NCI-H146 (cell line): ENCODE data around the gene ARL8A.
"Not testable (repeated sequence)": the region's sequence is repeated elsewhere in the genome, so short reads cannot be mapped to it uniquely, and the experiment has no call there.

Experiments
- DNase-seq: peaks from one replicate; lab custom pipeline; 2025; lab: John Stamatoyannopoulos, UW

ARL8A gene

DNA sequence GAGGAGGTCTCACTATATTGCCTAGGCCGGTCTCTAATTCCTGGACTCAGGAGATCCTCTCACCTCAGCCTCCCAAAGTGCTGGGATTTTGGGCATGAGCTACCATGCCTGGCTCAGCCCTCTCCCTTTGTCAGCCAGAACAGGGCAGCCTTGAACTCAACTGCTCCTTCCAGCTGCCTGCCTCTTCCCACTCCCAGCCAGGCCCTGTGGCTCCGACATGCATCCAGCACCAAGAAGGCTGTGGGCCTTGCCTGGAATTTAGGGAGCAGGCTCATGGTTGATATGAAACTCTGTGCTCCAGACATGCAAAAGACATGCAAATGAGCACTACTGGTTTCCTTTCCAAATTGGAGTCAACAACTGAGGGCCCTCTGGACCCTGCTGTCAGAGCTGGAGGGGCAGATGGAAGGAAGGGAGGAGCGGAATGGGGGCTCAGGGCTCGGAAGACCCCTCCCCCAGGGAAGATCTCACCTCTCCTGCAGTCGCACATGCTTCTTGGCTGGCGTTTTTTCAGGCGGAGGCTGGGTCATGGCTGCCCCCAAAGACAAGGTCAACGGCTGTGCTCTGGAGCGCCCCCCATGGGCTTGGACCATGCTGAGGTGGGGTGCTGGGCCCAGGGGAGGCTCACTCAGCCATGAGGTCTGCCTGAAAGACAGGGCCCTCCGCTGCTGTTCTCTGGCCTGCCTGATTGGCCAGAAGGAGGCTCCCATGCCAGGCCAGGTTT is 14.4 kb upstream of the ARL8A start:
- no peak for DNase-seq

DNA sequence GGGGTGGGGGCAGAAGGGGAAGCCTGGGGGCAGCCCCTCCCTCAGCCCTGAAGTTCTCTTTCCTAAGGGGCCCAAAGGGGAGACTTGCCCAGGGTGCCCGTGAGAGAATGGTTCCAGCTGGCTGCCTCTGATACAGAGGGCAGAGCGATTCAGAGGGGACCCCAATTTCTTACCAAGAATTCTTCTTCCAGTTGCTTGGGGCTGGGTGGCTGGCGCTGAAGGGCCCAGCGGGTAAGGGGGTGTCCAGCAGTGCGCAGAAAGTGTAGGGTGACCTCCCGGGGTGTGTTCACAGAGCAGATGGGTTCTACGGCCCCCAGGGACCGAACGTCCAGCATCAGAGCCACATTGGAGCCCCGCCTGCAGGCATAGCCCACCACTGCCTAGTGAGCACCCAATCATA is 13.4 kb upstream of the ARL8A start:
- no peak for DNase-seq

DNA sequence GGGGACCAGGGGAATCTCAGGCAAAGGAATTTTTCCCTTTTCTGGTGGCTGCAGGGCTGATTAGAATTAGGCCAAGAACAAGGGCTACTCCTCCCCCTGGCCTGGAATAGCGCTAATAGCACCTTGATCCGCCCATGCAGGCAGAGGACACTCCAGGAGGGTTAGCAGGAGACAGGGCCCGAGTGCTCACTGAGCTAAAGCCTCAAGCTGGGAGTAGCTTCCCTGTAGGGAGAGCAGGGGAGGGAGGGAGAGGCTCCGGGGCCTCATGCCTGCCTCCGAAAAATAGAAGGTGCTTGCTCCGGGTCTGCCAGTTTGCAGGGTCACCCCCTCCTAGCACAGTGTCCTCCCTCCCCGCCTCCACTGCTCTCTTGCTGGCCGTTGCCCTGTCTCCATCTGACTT is 12.1 kb upstream of the ARL8A start:
- no peak for DNase-seq

DNA sequence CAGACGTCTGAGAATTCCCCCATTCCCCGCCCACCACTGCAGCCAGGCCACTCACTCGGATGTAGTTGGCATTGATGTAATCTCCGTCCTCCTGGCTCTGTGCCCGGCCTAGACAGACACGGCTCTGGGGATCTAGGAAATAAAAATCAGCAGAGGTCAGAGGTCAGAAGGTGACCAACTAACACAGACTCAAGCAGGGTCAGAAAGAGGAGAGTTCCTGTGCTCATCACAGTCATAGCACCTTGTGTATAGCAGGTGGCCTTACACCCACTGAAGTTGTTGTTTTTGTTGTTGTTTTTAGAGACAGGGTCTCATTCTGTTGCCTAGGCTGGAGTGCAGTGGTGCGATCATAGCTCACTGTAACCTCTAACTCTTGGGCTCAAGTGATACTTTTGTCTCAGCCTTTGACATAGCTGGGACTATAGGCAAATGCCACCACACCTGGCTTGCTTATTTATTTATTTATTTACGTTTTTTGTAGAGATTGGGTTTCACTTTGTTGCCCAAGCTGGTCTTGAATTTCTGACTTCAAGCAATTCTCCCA is 11.0 kb upstream of the ARL8A start:
- DNase-seq, result no peak

DNA sequence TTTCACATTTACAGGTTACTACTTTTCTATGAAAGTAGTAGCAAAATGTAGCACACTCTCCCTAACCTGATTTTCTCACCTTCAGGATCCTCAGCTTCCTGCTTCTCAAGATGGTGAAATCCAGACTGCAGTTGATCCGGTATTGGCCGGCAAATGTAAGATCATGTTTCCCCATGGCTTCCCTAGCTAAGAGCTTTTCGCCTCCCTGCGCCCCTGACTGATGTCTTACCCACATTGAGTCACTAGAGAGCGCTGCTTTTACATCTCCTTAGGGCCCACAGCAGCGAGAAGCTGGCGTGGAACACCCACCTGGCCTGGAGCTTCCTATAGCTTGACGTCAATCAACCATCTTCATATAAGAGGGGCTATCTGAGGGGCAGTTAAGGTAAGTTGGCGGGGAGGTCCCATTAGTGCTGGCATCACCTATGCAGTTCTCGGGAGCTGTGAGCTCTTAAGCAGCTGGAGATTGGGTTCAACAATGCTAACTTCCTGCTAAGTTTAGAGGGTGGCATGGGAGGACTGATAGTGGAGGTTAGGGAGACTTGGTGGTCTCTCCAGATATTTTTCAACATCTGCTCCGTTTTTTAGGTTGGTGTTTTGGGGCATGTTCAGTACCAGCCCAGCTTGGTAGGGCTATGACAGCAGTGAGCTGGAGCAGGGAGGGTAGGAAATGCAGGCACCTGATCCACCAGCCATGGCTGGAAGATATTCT is 10.4 kb upstream of the ARL8A start:
- DNase-seq, result peak; percentile 62

DNA sequence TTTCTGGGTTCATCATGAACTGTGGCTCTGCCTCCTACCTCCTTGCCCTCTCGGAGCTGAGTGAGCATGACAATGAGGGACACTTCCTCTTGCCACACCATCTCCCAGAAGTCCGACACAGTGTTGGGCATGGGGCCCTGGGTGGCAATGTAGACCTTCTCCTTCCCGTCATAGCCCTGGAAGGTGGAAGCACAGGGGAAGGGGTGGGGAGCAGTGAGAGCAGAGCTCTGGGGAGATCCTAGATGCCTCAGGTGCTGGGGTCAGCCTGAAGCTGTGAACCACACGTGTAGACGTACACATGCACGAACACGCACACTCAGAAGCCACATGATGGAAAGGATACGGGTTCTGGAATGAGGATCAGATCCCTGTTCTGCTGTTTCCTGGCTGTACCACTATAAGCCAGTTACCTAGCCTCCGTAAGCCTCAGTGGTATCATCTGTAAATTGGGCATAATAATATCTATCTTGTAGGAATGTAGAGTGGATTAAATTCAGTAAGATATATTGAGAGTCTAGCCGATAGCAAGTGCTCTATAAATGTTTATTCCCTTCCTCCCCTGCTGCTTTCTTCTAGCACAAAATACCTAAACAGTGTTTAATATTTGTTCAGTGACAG is 9.7 kb upstream of the ARL8A start:
- DNase-seq, result no peak

DNA sequence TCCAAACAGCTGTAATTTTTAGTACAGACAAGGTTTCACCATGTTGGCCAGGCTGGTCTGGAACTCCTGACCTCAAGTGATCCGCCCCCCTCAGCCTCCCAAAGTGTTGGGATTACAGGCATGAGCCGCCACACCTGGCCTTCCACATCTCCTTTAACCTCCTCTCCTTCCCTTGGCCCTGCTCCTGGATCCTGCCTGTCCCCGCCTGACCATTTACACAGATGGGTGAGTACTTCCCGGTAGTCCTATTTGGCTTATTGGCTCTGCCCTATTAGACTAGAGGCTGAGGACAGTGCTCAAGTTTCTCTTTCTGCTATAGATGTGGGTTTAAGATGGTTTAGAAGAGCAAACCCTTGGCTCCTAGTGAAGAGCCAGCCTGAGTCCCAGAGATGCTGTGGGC is 8.7 kb upstream of the ARL8A start:
- no peak for DNase-seq

DNA sequence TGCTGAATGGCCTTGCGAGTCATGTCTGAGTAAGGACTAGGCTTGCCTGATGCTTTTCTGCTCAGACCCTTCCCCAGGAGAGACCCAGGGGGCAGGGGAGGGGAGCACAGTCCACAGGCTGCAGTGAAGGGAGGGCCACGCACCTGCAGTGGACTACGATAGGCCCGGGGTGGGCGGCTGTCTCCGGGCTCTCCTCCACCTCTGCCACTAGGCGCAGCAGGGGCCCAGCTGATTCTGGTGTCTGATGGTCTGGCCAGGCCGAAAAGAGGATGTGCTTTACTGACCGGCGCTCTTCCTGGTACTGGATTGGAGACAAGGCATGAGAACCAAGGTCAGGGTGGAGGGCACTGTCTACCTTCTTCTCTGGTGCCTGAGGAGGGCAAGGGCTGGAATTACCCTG is 7.9 kb upstream of the ARL8A start:
- DNase-seq, result no peak

DNA sequence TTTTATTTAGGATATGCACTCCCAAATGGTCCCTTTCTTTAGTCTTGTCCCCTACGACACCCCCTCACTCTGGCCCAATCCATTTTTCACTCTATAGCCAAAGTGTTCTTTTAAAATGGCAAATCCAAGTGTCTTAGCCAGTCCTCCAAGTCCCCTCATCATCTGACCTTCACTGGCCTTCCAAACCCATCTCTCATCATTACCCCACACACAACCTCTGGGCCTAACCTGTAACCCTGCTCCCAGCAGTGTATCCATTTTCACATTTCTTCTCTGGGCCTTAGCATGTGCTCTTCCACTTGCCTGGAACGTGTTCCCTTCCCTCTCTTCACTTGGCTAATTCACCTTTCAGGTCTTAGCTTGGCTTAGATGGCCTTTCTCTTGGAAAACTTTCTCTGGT is 6.5 kb upstream of the ARL8A start:
- no peak for DNase-seq

DNA sequence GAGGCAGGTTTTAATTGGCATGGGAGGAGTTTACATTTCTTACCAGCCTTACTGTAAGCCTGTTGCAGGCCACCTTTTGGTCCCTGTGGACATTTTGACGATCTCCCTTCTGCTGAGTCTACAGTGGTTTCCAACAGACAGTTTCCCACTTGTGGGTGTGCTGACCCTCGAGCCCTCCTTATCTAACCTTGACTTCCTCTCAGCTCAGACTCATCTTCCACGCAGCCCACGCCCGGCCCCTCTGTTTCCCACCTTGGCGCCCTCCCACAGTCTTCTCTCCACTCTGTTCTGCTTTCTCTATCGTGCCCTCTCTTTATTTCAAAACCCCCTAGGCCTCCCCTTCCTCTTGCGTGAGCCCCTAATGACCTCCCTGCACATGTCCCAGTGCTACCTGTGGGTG is 6.1 kb upstream of the ARL8A start:
- no peak for DNase-seq

DNA sequence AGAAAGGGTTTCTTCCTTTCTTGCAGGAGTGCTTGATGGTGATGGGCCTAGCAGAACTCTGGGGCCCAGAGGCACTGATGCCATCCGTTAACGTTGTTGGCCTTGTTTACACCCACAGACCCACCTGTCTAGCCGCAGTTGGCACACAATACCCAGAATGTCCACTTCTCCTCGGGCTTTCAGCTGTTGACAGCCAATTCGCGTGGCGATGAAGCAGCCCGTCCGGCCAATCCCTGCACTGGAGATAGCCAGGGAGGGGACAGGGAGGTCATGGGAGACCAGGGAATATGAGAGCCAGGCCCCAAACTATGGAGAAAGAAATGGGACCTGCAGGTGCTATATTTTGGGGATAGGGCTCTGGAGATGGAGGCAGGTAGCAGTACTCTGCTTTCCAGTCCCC is 5.7 kb upstream of the ARL8A start:
- DNase-seq, result no peak

DNA sequence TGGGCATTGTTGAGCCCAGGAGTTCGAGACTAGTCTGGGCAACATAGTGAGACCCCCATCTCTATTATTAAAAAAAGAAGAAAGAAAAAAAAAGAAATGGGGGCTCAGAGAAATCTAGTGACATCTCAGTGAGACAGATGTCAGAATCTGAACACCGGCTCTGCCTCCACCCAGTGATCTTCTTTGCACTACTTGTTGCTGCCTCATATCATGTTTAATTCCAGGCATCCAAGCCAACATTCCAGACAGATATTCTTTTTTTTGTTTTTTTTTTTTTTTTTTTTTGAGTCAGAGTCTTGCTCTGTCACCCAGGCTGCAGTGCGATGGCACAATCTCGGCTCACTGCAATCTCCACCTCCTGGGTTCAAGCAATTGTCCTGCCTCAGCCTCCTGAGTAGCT is 5.0 kb upstream of the ARL8A start:
- DNase-seq, result no peak

DNA sequence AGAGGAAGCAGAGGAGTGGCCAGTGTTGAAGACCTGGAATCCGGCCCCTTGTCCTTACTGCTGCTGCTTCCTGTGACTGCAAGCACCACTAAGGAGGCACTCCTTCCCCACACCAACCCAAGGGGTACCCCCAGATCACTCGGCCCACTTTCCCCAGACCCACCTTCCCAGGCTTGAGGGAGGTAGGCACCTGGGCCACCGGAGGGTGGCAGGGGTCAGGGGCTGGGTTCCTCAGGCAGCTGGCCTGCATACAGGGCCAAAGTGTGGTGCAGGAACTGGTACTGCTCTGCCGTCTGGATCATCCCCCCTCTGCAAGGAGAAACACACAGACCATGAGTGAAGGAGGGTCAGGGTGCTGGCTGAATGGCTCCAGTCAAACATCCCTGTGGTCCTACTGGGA is 3.9 kb upstream of the ARL8A start:
- DNase-seq, result no peak

DNA sequence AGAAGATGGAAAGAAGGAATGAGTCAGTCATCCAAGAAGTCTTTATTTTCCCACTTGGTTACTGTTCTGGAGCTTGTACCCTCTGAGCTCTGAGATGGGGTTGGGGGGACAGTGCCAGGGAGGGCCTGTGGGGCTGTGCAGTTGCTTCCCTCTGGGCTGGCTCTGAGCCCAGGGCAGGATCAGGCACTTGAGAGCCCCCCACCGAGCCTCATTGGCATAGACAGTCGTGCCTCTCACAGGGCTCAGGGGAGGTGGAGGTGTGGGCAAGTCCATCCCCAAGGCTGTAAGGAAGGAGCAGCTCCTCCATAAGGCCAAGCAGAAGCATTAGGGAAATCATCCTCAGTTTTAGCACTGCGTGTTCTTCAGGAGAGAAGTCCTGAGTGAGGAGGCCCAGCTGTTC is 2.5 kb upstream of the ARL8A start:
- no peak for DNase-seq

DNA sequence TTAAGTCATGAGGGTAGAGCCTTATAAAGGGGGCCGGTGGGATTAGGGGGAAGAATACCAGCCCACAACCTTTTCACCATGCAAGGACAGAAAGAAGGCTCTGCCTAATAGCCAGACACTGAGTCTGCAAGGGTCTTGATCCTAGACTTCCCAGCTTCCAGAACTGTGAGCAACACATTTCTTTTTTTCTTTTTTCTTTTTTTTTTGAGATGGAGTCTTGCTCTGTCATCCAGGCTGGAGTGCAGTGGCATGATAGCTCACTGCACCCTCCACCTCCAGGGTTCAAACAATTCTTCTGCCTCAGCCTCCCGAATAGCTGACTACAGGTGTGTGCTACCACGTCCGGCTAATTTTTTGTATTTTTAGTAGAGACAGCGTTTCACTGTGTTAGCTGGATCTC is 1.7 kb upstream of the ARL8A start:
- DNase-seq, result no peak

DNA sequence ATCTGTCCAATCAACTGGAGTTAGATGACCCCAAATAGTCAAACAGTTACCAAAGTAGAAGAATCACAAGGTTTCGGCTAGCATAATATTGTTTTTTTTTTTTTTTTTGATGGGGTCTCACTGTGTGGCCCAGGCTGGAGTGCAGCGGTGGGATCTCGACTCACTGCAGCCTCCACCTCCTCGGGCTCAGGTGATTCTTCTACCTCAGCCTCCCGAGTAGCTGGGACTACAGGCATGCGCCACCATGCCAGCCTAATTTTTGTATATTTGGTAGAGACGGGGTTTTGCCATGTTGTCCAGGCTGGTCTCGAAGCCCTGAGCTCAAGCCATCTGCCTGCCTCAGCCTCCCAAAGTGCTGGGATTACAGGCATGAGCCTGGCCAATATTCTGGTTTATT is 1.2 kb upstream of the ARL8A start:
- not testable (repeated sequence) for DNase-seq

DNA sequence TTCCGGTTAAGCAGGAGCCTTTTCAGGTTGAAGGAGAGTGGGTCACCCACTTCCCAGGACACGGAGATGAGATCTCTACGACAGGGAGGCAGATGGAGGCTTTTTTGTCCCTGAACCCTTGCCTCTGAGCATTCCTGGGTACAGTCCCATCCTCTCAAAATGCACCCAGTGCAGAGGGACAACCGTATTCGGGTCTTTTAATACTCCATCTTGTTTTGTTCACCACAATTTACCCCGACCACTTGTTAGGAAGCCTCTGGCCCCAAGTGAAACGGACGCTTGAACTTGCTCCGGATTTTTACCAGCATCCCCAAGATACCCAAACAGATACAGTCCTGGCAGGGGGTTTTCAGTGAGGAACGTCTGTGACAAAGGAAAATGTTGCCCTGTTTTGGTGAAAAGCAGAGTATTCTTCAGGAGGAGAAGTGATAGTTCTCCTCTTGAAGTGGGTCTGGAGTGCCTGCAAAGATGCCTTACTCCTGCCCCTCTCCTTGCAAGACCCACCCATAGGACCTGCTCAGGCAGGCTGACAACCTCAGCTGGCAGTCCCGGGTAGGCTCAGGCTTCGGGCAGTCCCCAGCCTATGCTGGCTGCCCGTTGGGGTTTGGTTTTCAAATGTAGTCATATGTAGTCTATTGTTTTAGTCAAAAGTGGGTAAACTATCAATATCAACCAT is 669 bp upstream of the ARL8A start:
- DNase-seq, result no peak

DNA sequence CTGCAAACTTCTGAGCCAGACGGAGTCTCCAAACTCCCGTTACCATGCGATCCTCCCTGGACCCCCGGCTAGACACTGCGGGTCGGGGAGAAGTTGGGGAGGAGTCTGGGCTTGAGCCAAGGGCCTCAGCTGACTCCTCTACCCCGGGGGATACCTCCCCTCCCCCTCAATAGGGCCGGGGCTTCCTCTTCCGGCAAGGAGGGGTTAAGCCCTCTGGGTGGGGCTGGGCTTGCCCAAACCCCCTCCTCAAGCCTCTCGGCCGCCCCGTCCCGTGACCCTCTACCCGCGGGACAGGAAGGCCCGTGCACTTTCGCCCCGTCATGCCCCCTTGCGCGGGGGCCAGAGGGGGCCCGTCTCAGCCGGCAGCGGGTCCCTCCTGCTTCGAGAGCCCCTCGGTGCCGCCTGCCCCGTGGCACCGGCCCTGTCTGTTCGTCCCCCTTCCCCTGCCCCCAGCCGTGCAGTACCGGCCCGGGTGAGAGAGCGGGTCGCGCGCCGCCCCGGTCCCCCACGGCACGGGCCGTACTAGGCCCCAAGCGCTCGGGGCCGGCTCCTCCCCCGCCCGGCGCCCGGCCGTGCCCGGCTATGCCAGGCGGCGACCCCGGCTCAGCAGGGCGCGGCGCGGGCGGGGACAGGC is 652 bp downstream of the ARL8A start:
- peak; percentile 45 for DNase-seq

DNA sequence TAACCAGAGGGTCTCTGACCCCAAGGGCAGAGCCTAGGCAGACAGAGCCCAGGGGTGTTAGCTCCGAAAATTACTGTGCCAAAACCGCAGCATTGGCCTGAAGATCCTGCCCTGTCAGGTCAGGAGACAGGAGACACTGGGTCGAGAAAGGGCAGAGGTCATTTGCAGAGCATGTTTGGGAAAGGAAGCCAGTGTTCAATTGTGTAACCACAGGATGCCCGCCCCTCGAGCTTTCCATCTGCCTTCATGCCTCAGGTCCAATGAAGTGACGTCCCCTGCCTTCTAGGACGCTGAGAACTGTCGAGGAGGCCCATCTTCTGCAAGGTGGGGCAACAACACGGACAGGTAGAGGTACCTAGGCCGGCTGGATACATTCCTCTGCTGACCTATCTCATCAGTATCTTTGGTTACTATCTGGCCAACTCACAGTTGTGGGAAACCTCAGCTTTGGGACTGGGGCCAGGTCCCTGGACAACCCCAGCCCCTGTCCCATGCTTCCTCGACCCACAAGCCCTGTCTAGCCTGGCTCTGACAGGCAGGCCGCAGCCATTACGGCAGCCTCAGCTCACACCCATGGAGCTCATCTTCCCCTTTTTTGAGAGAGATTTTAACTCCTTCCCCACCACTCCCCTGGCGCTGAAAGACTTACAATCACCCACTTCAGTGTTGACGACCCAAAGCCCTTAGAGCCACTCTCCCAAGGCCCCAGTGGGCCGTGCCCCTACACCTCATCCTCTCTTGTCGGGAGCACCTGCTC is 1.3 kb downstream of the ARL8A start:
- DNase-seq, result no peak

DNA sequence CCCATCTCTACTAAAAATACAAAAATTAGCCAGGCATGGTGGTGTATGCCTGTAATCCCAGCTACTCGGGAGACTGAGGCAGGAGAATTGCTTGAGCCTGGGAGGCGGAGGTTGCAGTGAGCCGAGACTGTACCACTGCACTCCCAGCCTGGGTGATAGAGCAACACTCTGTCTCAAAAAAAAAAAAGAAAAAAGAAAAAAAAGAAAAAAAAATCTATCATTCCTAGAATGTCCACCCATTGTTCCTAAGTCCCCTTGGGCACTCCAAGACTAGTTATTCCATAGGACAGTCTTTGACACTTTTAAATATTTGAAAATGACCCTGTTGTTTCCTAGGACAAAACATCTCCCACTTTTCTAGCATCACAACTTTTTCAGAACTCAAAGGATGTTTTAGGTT is 3.1 kb downstream of the ARL8A start:
- not testable (repeated sequence) for DNase-seq

DNA sequence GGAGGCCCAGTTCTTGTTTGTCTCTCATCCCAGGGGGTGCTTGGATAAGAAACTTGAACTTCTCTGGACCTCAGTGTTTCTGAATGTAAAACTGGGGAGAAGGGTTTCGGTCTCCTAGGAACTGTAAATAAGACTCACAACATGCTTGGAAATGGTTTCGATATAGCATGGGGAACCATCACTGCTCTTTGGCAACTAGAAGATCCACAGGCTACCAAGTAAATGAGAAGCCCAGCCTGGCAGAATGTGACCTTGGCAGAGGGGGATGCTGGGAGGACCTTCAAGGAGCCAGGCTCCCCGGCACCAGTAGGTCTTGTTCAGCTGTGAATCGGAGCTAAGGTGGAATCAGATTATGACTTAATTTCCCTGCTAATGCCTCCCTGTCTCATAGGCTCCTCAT is 3.7 kb downstream of the ARL8A start:
- DNase-seq, result no peak
